A673 (cell line): Measurements from ENCODE around the gene RUNDC3A. TPM values are rescaled to one million over a fixed set of nuclear protein-coding genes. Genes with fewer than 3 reads are reported as not detected.

Experiments
- BruUV-seq: library from RNA; stranded (reverse); fragments of 400-500 nt; replicated peaks from 2 replicates; lab custom pipeline; 2021; lab: Mats Ljungman, UMichigan
- CTCF ChIA-PET: fragments of 300-600 bp; sonication (Branson Sonifier 250); formaldehyde crosslinking; loops from one replicate; lab custom pipeline; 2022; ENCODE audit warnings: antibody characterized with exemption; lab: Charles Lee
- POLR2A ChIA-PET: fragments of 300-600 bp; sonication (Branson Sonifier 250); formaldehyde crosslinking; loops from one replicate; lab custom pipeline; 2022; ENCODE audit warnings: antibody characterized with exemption; ENCODE audit not compliant: low non-redundant PET; lab: Charles Lee
- DNase-seq: peaks from one replicate; pipeline ENCODE4 v3.0.0-alpha.2; 2015; ENCODE audit warnings: low spot score
- H3K27ac ChIP-seq: fragments of 200-600 bp; sonication (generic); 2 replicates; pipeline ENCODE4 v1.5.1; 2016; ENCODE audit warnings: mixed run types, low read depth, mild to moderate bottlenecking, mixed read lengths, antibody characterized with exemption, low read length; ENCODE audit not compliant: poor library complexity, severe bottlenecking
- H3K27me3 ChIP-seq: fragments of 200-600 bp; sonication (generic); replicated peaks from 2 replicates; pipeline ENCODE4 v1.6.1; 2017; ENCODE audit warnings: mixed run types, low read depth, mild to moderate bottlenecking, mixed read lengths, antibody characterized with exemption, low read length; ENCODE audit not compliant: insufficient read depth, poor library complexity
- H3K36me3 ChIP-seq: fragments of 200-600 bp; sonication (generic); 2 replicates; pipeline ENCODE4 v1.6.1; 2016; ENCODE audit warnings: mixed run types, mild to moderate bottlenecking, mixed read lengths, antibody characterized with exemption, low read length; ENCODE audit not compliant: insufficient read depth, poor library complexity, severe bottlenecking
- H3K4me1 ChIP-seq: fragments of 200-600 bp; sonication (generic); 2 replicates; pipeline ENCODE4 v1.6.1; 2017; ENCODE audit warnings: mixed run types, mild to moderate bottlenecking, mixed read lengths, antibody characterized with exemption, low read length; ENCODE audit not compliant: insufficient read depth, poor library complexity, severe bottlenecking
- H3K4me3 ChIP-seq: fragments of 200-600 bp; sonication (generic); 2 replicates; pipeline ENCODE4 v1.5.1; 2016; ENCODE audit warnings: low read depth, mixed run types, mild to moderate bottlenecking, mixed read lengths, low read length; ENCODE audit not compliant: poor library complexity, severe bottlenecking
- H3K9me3 ChIP-seq: fragments of 200-600 bp; sonication (generic); 2 replicates; pipeline ENCODE4 v1.6.1; 2016; ENCODE audit warnings: mixed run types, low read depth, mild to moderate bottlenecking, mixed read lengths, antibody characterized with exemption, low read length; ENCODE audit not compliant: poor library complexity, severe bottlenecking
- EZH2 ChIP-seq: fragments of 200-600 bp; sonication (generic); IDR thresholded peaks from 2 replicates; pipeline ENCODE4 v1.6.1; 2017; ENCODE audit warnings: borderline replicate concordance, low read depth, mild to moderate bottlenecking, mixed read lengths, antibody characterized with exemption, low read length; ENCODE audit not compliant: poor library complexity, severe bottlenecking
- intact Hi-C: fragments of 100-400 bp; cut with micrococcal nuclease; formaldehyde crosslinking; loops from one replicate; pipeline ENCODE4 v1.10.0; 2022; ENCODE audit not compliant: unreplicated experiment
- total RNA-seq: library from RNA; stranded (reverse); gene quantifications from 2 replicates; pipeline ENCODE4 v1.2.3, GENCODE V29; 2021
- TF ChIP-seq, protein P1 (sequence below): fragments of 300-800, 200-600 bp; sonication (generic); conservative IDR thresholded peaks from 2 replicates; pipeline ENCODE4 v1.5.1; 2017; ENCODE audit warnings: low read depth, mild to moderate bottlenecking, antibody characterized with exemption, low read length, moderate library complexity, mixed read lengths

Gene RUNDC3A
- total RNA-seq, 1 experiment from 2014 or later, result 0.56 TPM

DNA sequence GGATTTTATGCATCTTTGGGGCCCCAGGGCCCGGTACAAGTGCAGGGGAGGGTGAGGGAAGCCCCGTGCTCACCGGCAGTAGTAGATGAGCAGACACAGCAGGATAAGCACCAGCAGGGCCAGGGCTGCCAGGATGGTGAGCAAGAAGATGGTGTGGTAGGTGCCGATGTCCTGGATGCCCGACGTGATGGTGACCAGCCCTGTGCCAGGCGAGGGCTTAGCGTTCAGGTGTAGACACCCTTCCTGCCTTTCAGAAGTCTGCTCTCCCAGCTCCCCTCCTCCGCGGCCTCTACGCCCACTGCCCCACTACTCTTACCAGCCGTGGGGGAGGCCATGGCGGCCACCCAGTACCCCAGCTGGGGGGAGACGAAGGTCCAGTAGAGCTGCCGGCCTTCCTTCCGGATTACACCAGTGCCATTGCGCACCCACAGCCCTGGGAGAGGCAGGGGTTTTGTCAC lies 47.3 kb downstream of the RUNDC3A start:
- no peak overlapping the region for H3K4me3 ChIP-seq
- H3K27ac ChIP-seq, result no peak overlapping the region
- H3K4me1 ChIP-seq, result no peaks in the 10 kb centered on the region
- DNase-seq, result no peak
- no peaks in the 10 kb centered on the region for H3K9me3 ChIP-seq
- intact Hi-C loops, result no loop called here
- ChIA-PET CTCF (no interaction called here), POLR2A (no interaction called here)
- TF ChIP-seq EZH2, result no peak
- TF ChIP-seq, protein P1, sequence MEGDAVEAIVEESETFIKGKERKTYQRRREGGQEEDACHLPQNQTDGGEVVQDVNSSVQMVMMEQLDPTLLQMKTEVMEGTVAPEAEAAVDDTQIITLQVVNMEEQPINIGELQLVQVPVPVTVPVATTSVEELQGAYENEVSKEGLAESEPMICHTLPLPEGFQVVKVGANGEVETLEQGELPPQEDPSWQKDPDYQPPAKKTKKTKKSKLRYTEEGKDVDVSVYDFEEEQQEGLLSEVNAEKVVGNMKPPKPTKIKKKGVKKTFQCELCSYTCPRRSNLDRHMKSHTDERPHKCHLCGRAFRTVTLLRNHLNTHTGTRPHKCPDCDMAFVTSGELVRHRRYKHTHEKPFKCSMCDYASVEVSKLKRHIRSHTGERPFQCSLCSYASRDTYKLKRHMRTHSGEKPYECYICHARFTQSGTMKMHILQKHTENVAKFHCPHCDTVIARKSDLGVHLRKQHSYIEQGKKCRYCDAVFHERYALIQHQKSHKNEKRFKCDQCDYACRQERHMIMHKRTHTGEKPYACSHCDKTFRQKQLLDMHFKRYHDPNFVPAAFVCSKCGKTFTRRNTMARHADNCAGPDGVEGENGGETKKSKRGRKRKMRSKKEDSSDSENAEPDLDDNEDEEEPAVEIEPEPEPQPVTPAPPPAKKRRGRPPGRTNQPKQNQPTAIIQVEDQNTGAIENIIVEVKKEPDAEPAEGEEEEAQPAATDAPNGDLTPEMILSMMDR, result no peak
- no peaks in the 10 kb centered on the region for H3K27me3 ChIP-seq
- no TSS peak for BruUV-seq
- H3K36me3 ChIP-seq, result no peaks in the 10 kb centered on the region

DNA sequence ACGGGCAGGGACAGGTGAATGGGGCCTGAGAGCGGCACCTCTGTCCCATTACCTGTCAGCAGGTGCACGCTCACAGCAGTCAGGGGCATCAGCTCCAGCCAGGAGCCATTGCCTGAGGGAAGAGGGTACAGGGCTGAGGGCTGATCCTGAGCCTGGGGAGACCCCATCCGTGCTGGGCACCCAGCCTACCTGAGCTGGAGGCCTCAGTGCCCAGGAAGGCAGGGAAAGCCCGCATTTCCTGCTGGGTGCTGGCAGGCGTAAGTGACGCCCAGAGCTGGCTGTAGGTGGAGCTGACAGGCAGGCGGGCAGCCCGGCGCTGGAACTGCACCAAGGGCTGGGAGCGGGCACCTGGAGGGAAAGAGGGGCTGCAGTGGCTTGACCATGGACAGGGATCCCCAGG lies 47.8 kb downstream of the RUNDC3A start:
- H3K9me3 ChIP-seq, result no peaks in the 10 kb centered on the region
- ChIA-PET POLR2A (no interaction called here), CTCF (no interaction called here)
- no peak overlapping the region for H3K4me3 ChIP-seq
- intact Hi-C loops, result no loop called here
- no peak overlapping the region for H3K27ac ChIP-seq
- TF ChIP-seq EZH2, result no peak
- TF ChIP-seq, protein P1, result no peak
- H3K27me3 ChIP-seq, result no peaks in the 10 kb centered on the region
- peaks cover 6% of the 10 kb centered on the region for H3K4me1 ChIP-seq
- H3K36me3 ChIP-seq, result no peaks in the 10 kb centered on the region
- BruUV-seq, result no TSS peak
- DNase-seq, result no peak

DNA sequence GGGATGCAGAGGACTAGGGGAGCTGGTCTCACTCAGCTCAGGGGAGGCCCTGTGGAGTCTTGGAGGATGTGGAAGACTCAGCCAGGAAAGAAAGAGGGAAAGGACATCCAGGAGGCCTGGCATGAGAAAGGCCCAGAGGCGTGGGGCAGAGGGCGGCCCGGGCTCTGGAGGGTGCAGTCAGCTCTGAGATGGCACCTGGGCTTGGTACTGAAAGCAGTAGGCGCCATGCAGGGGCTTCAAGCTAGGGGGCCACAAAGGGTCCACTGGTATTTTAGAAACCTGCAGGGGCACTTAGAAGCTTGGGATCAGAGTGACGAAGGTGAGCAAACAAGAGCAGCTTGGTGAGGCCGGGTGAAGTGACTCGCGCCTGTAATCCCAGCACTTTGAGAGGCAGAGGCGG lies 49.7 kb downstream of the RUNDC3A start:
- Histone ChIP-seq H3K27ac (no peak overlapping the region), H3K27me3 (no peaks in the 10 kb centered on the region), H3K4me3 (no peak overlapping the region), H3K4me1 (peaks cover 21% of the 10 kb centered on the region), H3K9me3 (no peaks in the 10 kb centered on the region), H3K36me3 (no peaks in the 10 kb centered on the region)
- intact Hi-C loops, result no loop called here
- BruUV-seq, result no TSS peak
- ChIA-PET CTCF (interaction anchor here (0.7 kb wide), 1 partner anchor 14 kb away, joined by 3 read pairs; no protein-coding TSS in a partner anchor), POLR2A (no interaction called here)
- TF ChIP-seq, protein P1, result no peak
- TF ChIP-seq EZH2, result no peak
- no peak for DNase-seq
